Lung (tissue), 12 donors: Measurements from ENCODE around the gene AKAP6. TPM values are rescaled to one million over a fixed set of nuclear protein-coding genes. Genes with fewer than 3 reads are reported as not detected.

Experiments used
- ATAC-seq: fragments of 200-7000 bp; cut with Tn5 transposase; one replicate; pipeline ENCODE4 v1.9.1; 2020; ENCODE audit warnings: moderate number of reproducible peaks; ENCODE audit not compliant: insufficient read depth, low FRiP score
- DNase-seq, 3 donors: peaks; one replicate each; pipeline ENCODE4 v3.0.0-alpha.2; 2013 to 2017
- H3K27ac ChIP-seq, 2 donors: one replicate each; pipeline ENCODE4 v1.5.1; 2013; ENCODE audit warnings: mild to moderate bottlenecking in 2 of 2, moderate library complexity in 2 of 2, control low read depth in 1 of 2, inconsistent platforms in 1 of 2, low read depth in 1 of 2, low read length in 1 of 2
- H3K27me3 ChIP-seq, 3 donors: one replicate each; pipeline ENCODE4 v1.5.1; 2013; ENCODE audit warnings: low read length in 2 of 3; ENCODE audit not compliant: control insufficient read depth in 3 of 3, insufficient read depth in 3 of 3
- H3K36me3 ChIP-seq, 4 donors: one replicate each; pipeline ENCODE4 v1.5.1; 2013; ENCODE audit warnings: low read length in 4 of 4, mild to moderate bottlenecking in 1 of 4, moderate library complexity in 1 of 4; ENCODE audit not compliant: control insufficient read depth in 4 of 4, insufficient read depth in 4 of 4
- H3K4me1 ChIP-seq, 5 donors: one replicate each; pipeline ENCODE4 v1.5.1; 2013; ENCODE audit warnings: low read length in 5 of 5, mild to moderate bottlenecking in 2 of 5, moderate library complexity in 1 of 5; ENCODE audit not compliant: control insufficient read depth in 5 of 5, insufficient read depth in 5 of 5
- H3K4me3 ChIP-seq: one replicate; pipeline ENCODE4 v1.5.1; 2013; ENCODE audit warnings: mild to moderate bottlenecking, control low read depth, moderate library complexity
- H3K9ac ChIP-seq, 2 donors: one replicate each; pipeline ENCODE4 v1.5.1; 2013; ENCODE audit warnings: low read length in 2 of 2, control low read depth in 1 of 2; ENCODE audit not compliant: insufficient read depth in 1 of 2
- H3K9me3 ChIP-seq, 4 donors: one replicate each; pipeline ENCODE4 v1.5.1; 2013; ENCODE audit warnings: low read length in 3 of 4, mild to moderate bottlenecking in 1 of 4, moderate library complexity in 1 of 4; ENCODE audit not compliant: control insufficient read depth in 4 of 4, insufficient read depth in 3 of 4
- CTCF ChIP-seq: IDR thresholded peaks from 2 replicates; pipeline ENCODE4 v1.5.1; 2012; ENCODE audit warnings: mild to moderate bottlenecking; ENCODE audit errors: control extremely low read depth, extremely low read depth
- WGBS, 2 donors: extraction: QIAGEN DNeasy Blood & Tissue Kit; methylation state at CpG; one replicate each; pipeline ENCODE4 v1.1.7; 2013; 5-methylcytosine and 5-hydroxymethylcytosine counted together
- polyA plus RNA-seq, 2 donors: library from polyadenylated mRNA; stranded (reverse); fragments of 200-250 nt; gene quantifications; one replicate each; pipeline ENCODE4 v1.2.1, GENCODE V29; 2013
- total RNA-seq, 2 donors: library from RNA; depleted of rRNA in 1 of 2; stranded (reverse); fragments of >200 nt in 1 of 2; gene quantifications; one replicate each; pipeline ENCODE4 v1.2.1, GENCODE V29; 2014 to 2021
- donor health status: control.
- donor health status: control.
- donor health status: Bipolar disorder and iron deficiency.
- donor health status: healthy.
- donor health status: DM: yes; HTN: yes; CAD: no.

The AKAP6 gene
- total and polyA plus RNA-seq, 4 donors: 1.5 to 27.1 (median 7.7) TPM

- 93 to 94% methylated on average over 2 of the region's 2 CpGs for WGBS, 2 donors
- ATAC-seq (no peak), DNase-seq (no peak)
- Histone ChIP-seq H3K36me3 (no peaks in the 10 kb centered on the region), H3K4me1 (peaks cover 0 to 17% (median 4%) of the 10 kb centered on the region in 5 donors), H3K27ac (no peak overlapping the region), H3K9me3 (no peaks in the 10 kb centered on the region), H3K4me3 (no peak overlapping the region), H3K27me3 (peaks cover 0 to 10% (median 7%) of the 10 kb centered on the region in 3 donors), H3K9ac (no peak overlapping the region)
- TF ChIP-seq CTCF: no peak
Measured at GRCh38 chr14:32571551-32571950, 242.5 kb downstream of the AKAP6 start.

GRCh38 chr14:32571995-32572866 is 243.1 kb downstream of the AKAP6 start:
- no peak for DNase-seq
- Histone ChIP-seq H3K9me3 (no peaks in the 10 kb centered on the region), H3K27me3 (peaks cover 0 to 10% (median 10%) of the 10 kb centered on the region in 3 donors), H3K27ac (no peak overlapping the region), H3K4me1 (peaks cover 0 to 18% (median 4%) of the 10 kb centered on the region in 5 donors), H3K36me3 (no peaks in the 10 kb centered on the region), H3K9ac (no peak overlapping the region), H3K4me3 (no peak overlapping the region)
- TF ChIP-seq CTCF: no peak
- no peak for ATAC-seq
- WGBS, 2 donors: 64 to 75% methylated on average over 7 of the region's 7 CpGs

- Histone ChIP-seq H3K9me3 (no peaks in the 10 kb centered on the region), H3K27me3 (peaks cover 0 to 15% (median 13%) of the 10 kb centered on the region in 3 donors), H3K4me1 (peaks cover 0 to 18% (median 4%) of the 10 kb centered on the region in 5 donors), H3K27ac (no peak overlapping the region), H3K9ac (no peak overlapping the region), H3K4me3 (no peak overlapping the region), H3K36me3 (no peaks in the 10 kb centered on the region)
- ATAC-seq (no peak), DNase-seq (no peak)
- no peak for TF ChIP-seq CTCF
Measured at GRCh38 chr14:32572867-32573150, 243.7 kb downstream of the AKAP6 start.

GRCh38 chr14:32574269-32574668 is 245.2 kb downstream of the AKAP6 start:
- Histone ChIP-seq H3K9ac (no peak overlapping the region), H3K27ac (no peak overlapping the region), H3K4me3 (no peak overlapping the region), H3K9me3 (no peaks in the 10 kb centered on the region), H3K27me3 (peaks cover 0 to 19% (median 17%) of the 10 kb centered on the region in 3 donors), H3K36me3 (no peaks in the 10 kb centered on the region), H3K4me1 (peaks cover 0 to 21% (median 4%) of the 10 kb centered on the region in 5 donors)
- TF ChIP-seq CTCF: no peak
- WGBS, 2 donors: 71 to 84% methylated on average over 2 of the region's 2 CpGs
- no peak for DNase-seq
- no peak for ATAC-seq
